CD4-positive, alpha-beta T cell treated with Interleukin-6 at 100 ng/mL for 8 hours (primary cell): ENCODE data around the gene MPG.

Experiments
- DNase-seq: peaks from one replicate; pipeline ENCODE4 v3.0.0-alpha.2; 2020; ENCODE audit warnings: mixed read lengths, low spot score

The MPG gene

GRCh38 chr16:66309-67182 lies 11.5 kb upstream of the MPG start:
- no peak for DNase-seq

GRCh38 chr16:67183-67791 lies 10.7 kb upstream of the MPG start:
- no peak for DNase-seq

- DNase-seq, result no peak
These were observed 9.9 kb upstream of the MPG start for GRCh38 chr16:67884-68789.

- DNase-seq, result no peak
These were observed 8.8 kb upstream of the MPG start for GRCh38 chr16:69181-69580.

GRCh38 chr16:71210-71539 lies 6.8 kb upstream of the MPG start:
- no peak for DNase-seq

GRCh38 chr16:71540-72401 lies 6.3 kb upstream of the MPG start:
- DNase-seq, result no peak

- no peak for DNase-seq
These were observed 5.2 kb upstream of the MPG start, which contains the start of gene RHBDF1 for GRCh38 chr16:72561-73548. Gene RHBDF1 (minus strand): TSS chr16:72631. CDS start chr16:65015, 7,616 bp downstream.

GRCh38 chr16:74051-74746 lies 3.8 kb upstream of the MPG start:
- DNase-seq, result no peak

GRCh38 chr16:74747-75334 lies 3.2 kb upstream of the MPG start:
- no peak for DNase-seq

- no peak for DNase-seq
These were observed 2.2 kb upstream of the MPG start for GRCh38 chr16:75580-76501.

GRCh38 chr16:76535-77272 lies 1.3 kb upstream of the MPG start:
- no peak for DNase-seq

GRCh38 chr16:77273-77806 lies 685 bp upstream of the MPG start:
- no peak for DNase-seq

- no peak for DNase-seq
These were observed 572 bp downstream of the MPG start for GRCh38 chr16:78444-79150.

- DNase-seq, result no peak
These were observed 1.4 kb downstream of the MPG start for GRCh38 chr16:79151-80054.

GRCh38 chr16:83060-83603 lies 5.1 kb downstream of the MPG start:
- no peak for DNase-seq
